HG03280 (cell line): ENCODE measurements around the gene RCC2.

Source experiments
- ATAC-seq: cut with Tn5 transposase; IDR thresholded peaks from one replicate; pipeline ENCODE4 v1.9.1; 2021; ENCODE audit warnings: mild to moderate bottlenecking, moderate library complexity; ENCODE audit not compliant: unreplicated experiment

Gene RCC2

GRCh38 chr1:17447501-17447992 lies 8.1 kb upstream of the RCC2 start:
- no peak for ATAC-seq

- ATAC-seq: no peak
Measured at GRCh38 chr1:17442841-17443240, 3.4 kb upstream of the RCC2 start.

GRCh38 chr1:17441993-17442357 lies 2.5 kb upstream of the RCC2 start:
- ATAC-seq: no peak

- ATAC-seq: no peak
Measured at GRCh38 chr1:17441265-17441992, 2.0 kb upstream of the RCC2 start.

DNA sequence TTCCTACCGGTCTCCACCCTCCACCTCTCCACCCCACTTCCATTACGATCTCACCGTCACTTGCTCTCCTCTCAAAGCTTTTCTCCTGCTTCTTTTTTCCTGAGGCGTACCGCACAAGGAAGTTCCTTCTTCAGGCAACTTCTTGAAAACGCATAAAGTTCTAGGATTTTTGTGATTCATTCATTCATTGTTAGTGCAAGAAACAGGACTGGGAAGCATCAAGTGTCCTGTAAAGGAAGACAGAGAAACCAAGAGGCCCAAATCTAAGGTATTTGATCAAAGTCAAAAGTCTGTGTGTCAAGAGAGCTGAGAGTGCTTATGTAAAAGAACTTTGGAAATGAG lies 1.3 kb upstream of the RCC2 start:
- ATAC-seq: no peak

- ATAC-seq: no peak
Measured at GRCh38 chr1:17440074-17440826, 773 bp upstream of the RCC2 start.

- ATAC-seq: peak; percentile 32
Measured at GRCh38 chr1:17438318-17439249, 893 bp downstream of the RCC2 start.

DNA sequence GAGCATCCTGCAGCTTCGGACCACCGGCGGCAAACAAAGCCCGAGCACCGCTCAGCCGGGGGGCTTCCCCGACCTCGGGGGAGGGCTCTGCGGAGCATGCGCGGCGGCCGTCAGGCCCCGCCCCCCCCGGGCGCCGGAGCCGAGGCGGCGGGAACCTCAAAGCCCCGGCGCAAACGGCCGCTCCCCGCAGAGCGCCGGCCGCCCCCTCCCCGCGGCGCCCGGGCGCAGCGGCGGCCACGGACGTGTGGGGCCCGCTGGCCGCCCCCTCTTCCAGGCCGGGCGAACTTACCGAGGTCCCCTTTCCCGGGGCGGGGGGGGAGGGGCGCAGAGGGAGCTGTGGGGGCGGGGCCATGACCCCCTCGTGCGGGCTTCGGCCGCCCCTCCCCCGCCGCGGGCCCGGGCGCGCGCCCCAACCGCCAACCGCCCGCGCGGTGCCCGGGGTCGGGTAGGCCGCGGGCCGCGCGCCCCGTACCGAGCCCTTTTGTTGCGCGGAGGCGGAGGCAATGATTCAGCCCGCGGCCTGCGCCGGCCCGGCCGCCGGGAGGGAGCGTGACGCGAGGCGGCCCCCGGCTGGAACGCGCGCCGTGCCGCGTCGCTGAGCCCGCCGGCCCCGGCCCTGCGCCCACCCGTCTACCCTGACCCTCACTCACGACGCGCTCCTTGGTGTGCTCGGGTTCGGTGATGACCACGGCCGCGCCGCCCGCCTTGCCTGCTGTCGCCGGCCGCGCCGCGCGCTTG lies 1.7 kb downstream of the RCC2 start:
- ATAC-seq: peak; percentile 37

DNA sequence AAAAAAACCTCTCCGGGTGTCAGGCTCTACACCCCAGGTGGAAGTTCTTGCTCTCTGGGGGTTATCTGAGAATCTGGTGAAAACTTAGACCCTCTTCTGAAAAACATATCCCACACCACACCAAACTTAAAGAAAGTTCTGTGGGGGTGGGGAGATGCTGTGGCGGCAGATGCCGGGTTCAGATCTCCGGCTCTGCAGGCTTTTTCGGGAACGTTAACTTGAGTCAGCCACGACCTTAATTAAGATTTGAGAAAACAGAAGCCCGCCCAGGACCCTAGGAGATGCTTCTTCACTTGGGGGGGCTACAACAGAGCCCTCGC lies 2.3 kb downstream of the RCC2 start:
- ATAC-seq: no peak

- ATAC-seq: no peak
Measured at GRCh38 chr1:17436380-17437174, 2.9 kb downstream of the RCC2 start.

GRCh38 chr1:17434601-17435000 lies 4.9 kb downstream of the RCC2 start:
- no peak for ATAC-seq

DNA sequence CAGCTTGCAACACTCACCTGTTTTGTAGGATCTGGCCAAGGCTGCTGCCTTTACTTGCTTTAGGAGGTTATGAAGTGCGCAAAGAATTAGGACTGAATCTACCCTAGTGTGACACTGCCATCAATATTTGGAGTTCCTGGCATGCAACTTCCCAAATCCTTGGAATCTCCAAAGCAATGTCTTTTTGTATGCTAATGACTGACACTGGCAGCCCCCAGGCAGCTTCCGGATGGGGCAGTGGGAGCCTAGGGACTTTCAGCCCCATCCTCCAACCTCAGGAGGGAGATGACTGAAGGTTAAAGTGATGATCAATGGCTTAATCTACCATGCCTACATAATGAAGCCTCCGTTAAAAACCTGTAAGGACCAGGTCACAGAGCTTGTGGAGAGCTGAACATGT lies 5.5 kb downstream of the RCC2 start:
- no peak for ATAC-seq

- no peak for ATAC-seq
Measured at GRCh38 chr1:17433261-17433660, 6.2 kb downstream of the RCC2 start.

DNA sequence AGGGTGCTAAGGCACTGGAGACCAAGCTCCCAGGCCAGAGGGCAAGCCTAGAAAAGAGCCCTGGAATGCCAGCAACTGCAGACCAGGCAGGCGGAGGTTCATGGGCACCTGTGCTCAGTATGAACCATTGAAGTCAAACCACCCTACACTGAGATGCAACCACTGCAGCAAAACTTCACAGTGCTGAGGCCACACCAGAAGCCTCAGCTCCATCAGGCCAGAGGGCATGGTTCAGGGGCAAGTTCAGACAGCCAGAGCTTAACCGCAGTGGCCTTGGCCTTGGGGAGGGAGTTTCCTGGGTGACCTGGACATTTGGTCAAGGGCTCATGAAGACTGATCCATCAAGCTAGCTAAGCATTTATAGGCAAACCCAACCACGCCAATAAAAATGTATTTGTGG lies 7.1 kb downstream of the RCC2 start:
- ATAC-seq: no peak

- no peak for ATAC-seq
Measured at GRCh38 chr1:17429183-17429582, 10.3 kb downstream of the RCC2 start.

GRCh38 chr1:17427696-17428660 lies 11.5 kb downstream of the RCC2 start:
- ATAC-seq: no peak

- ATAC-seq: no peak
Measured at GRCh38 chr1:17425806-17426600, 13.5 kb downstream of the RCC2 start.

DNA sequence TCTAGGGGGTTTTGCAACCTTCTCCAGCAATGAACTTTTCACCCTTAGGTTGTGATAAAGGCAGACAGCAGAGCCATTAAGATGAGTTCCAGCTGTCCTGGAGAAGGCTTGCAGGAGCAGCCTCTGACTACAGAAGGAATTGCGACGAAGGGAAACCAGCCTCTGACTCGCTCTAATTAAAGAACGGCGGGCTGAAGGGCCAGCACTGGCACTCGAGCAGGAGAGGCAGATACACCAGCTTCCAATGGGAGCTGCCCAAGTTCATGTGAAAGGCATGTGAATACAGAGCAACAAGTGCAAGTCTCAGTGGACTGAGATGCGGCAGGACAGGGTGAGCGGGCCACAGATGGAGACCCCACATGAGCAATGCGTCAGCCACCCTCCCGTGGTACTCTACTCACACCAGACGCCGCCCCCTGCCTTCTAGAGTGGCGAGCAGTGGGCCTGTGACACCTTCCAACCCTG lies 15.7 kb downstream of the RCC2 start:
- ATAC-seq: no peak
